ENCODE results near the gene ST6GALNAC4. TPM values are rescaled to one million over a fixed set of nuclear protein-coding genes. Genes with fewer than 3 reads are reported as not detected.

ST6GALNAC4 gene
- total RNA-seq, 1 donor from 2014 or later, result 17.5 TPM

DNA sequence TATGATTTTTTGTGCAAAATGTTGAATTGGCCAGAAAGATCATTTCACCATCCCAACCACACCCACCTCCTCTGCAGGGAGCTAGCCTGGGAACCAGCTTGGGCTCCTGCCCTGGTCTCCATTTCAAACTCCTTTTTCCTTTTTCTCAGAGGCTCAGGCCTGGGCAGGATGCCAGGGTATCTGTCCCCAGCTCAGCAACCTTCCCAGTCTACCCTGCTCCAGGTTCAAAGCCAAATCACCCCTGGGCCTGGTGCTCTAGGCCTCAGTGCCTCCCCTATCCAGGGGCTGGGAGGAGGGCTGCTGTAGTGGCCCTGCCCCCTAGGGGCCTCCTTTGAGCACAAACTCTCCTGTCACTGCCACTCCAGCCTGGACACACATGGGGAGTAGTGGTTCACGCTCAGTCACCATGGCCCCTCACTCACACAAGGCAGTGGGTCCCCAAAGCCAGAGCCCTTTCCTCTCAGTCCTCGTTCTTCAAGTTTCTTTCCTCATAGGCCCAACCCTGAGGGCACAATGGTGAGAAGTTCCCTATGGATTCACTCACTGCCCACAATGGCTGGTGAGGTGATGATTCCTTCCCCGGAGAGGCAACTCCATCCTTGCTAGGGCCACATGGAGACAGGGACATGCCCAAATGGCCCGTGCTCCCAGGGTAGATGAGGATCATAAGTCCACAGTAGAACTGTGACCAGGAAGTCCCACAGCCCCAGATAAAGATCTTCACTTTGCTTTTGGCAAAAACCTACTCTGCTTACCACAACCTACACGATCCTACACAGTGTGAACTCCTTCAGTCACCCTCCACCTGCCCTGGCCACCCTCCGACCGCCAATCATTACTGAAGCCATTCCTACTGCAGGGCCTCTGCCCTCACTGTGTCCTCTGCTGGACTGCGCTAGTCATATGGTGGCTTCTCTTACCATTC is 1.6 kb upstream of the ST6GALNAC4 start:
- Mint-ChIP-seq H3K4me3 (peak overlapping the region; percentile 62), H3K27ac (peak overlapping the region; percentile 18), H3K4me1 (ENCODE audit: unreplicated experiment) (peaks cover 20% of the 10 kb centered on the region), H3K36me3 (no peaks in the 10 kb centered on the region), H3K27me3 (peaks cover 8% of the 10 kb centered on the region), H3K9me3 (no peaks in the 10 kb centered on the region)
- DNase-seq (ENCODE audit: extremely low spot score, unreplicated experiment), result no peak
- TF ChIP-seq, protein P1, sequence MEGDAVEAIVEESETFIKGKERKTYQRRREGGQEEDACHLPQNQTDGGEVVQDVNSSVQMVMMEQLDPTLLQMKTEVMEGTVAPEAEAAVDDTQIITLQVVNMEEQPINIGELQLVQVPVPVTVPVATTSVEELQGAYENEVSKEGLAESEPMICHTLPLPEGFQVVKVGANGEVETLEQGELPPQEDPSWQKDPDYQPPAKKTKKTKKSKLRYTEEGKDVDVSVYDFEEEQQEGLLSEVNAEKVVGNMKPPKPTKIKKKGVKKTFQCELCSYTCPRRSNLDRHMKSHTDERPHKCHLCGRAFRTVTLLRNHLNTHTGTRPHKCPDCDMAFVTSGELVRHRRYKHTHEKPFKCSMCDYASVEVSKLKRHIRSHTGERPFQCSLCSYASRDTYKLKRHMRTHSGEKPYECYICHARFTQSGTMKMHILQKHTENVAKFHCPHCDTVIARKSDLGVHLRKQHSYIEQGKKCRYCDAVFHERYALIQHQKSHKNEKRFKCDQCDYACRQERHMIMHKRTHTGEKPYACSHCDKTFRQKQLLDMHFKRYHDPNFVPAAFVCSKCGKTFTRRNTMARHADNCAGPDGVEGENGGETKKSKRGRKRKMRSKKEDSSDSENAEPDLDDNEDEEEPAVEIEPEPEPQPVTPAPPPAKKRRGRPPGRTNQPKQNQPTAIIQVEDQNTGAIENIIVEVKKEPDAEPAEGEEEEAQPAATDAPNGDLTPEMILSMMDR (conservative IDR thresholded peaks at IDR 0.05), result no peak

DNA sequence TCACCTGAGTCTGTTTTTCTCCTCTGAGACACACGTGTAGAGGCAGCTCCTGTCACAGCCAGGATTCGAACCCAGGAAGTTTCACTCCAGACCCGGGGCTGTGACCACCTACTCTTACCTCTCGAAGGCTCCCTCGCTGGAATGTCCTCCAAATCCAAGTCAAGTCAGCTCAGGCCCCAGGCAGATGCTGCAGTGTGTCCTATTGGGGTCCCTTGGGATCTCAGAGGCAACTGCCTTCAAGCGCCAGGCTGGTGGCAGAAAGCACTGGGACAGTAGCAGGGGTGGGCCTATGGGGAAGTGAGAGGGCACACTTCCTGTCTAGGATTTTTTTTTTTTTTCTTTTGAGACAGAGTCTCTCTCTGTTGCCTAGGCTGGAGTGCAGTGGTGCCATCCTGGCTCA is 762 bp upstream of the ST6GALNAC4 start:
- TF ChIP-seq, protein P1 (conservative IDR thresholded peaks at IDR 0.05), result no peak
- Mint-ChIP-seq H3K27ac (no peak overlapping the region), H3K9me3 (no peaks in the 10 kb centered on the region), H3K27me3 (peaks cover 4% of the 10 kb centered on the region), H3K4me3 (no peak overlapping the region), H3K4me1 (ENCODE audit: unreplicated experiment) (peaks cover 23% of the 10 kb centered on the region), H3K36me3 (no peaks in the 10 kb centered on the region)
- no peak for DNase-seq (ENCODE audit: extremely low spot score, unreplicated experiment)

DNA sequence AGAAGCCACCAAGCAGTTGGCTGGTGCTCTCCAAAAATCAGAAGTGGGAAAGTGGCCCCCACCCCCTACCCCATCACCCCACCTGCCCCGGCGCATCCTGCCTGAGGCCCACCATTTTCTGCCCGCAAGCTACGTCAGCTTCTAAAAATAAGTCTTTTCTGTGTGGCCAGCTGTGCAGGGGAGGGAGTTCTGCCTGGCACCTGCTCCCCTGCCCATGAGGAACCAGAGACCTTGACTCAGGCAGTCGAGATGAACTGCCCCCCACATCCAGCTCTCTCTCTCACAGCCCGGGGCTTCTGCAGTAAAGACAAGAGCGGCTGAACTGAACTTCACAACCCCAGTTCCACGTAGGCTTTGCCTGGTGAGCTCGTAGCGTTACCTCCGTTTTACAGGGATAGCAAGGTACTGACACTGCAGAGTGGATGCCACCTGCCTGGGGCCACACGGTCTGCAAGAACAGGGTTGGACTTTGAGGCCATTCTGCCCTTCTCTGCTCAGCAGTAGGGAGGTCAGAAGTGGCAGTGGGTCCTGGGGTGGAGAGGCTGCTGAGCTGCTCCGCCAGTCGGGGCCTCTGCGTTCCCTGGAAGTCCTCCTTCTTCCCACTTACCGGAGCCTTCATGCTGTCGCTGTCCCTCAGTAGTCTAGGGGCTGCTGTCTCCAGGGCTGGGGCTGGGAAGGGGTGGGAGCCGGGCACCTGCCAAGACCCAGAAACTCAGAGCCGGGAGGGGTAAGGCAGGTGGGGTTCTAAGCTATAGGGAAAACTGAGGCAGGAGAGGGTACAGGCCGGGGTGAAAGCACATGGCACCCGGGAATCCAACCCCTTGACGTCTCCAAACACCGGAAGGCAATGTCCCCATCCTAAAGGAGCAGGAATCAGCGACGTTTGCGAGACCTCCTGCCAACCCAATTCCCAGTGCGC is 781 bp downstream of the ST6GALNAC4 start:
- Mint-ChIP-seq H3K27me3 (no peaks in the 10 kb centered on the region), H3K9me3 (no peaks in the 10 kb centered on the region)
- TF ChIP-seq, protein P1 (conservative IDR thresholded peaks at IDR 0.05), result no peak

DNA sequence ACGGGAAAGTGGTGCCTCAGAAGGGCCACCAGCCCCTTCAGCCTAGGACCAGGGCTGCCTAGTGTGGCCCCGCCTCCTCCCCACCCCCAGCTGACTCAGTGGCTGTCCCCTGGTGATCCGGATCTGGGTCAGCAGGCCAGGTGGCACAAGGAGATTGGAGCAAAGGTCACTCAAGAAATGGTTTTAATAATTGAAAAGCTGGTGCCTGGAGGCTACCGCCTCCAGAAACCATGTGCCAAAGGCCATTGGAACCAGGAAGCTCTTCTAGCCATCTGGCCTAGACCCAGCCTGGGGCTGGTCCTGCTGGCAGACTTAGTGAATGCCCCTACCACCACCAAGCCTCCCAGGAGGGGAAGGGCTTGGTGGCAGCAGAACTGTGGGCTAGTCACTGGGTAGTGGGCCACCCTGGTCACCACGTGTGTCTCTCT is 1.5 kb downstream of the ST6GALNAC4 start:
- H3K27me3 Mint-ChIP-seq, result no peaks in the 10 kb centered on the region
- no peaks in the 10 kb centered on the region for H3K9me3 Mint-ChIP-seq
- no peak overlapping the region for H3K4me3 Mint-ChIP-seq
- no peak for DNase-seq (ENCODE audit: extremely low spot score, unreplicated experiment)
- H3K27ac Mint-ChIP-seq, result no peak overlapping the region
- peaks cover 5% of the 10 kb centered on the region for H3K36me3 Mint-ChIP-seq
- peaks cover 30% of the 10 kb centered on the region for H3K4me1 Mint-ChIP-seq (ENCODE audit: unreplicated experiment)
- TF ChIP-seq, protein P1 (conservative IDR thresholded peaks at IDR 0.05), result no peak

More for the DNA sequence above, 781 bp downstream of the ST6GALNAC4 start:
- H3K36me3 Mint-ChIP-seq, result peaks cover under 1% of the 10 kb centered on the region
- peaks cover 24% of the 10 kb centered on the region for H3K4me1 Mint-ChIP-seq (ENCODE audit: unreplicated experiment)
- no peak overlapping the region for H3K27ac Mint-ChIP-seq
- DNase-seq (ENCODE audit: extremely low spot score, unreplicated experiment), result no peak
- H3K4me3 Mint-ChIP-seq, result peak overlapping the region; percentile 84

DNA sequence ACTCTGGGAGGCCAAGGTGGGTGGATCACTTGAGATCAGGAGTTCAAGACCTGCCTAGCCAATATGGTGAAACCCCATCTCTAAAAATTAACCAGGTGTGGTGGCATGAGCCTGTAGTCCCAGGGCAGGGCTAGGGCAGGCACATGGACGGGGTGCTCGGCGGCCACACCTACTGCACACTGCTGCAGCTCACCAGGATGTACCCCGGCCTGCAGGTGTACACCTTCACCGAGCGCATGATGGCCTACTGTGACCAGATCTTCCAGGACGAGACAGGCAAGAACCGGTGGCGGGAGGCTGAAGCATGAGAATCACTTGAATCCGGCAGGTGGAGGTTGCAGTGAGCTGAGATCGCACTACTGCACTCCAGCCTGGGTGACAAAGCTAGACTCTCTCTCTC is 3.2 kb downstream of the ST6GALNAC4 start:
- Mint-ChIP-seq H3K4me1 (ENCODE audit: unreplicated experiment) (peaks cover 20% of the 10 kb centered on the region), H3K4me3 (no peak overlapping the region), H3K36me3 (peaks cover 5% of the 10 kb centered on the region), H3K27me3 (no peaks in the 10 kb centered on the region), H3K9me3 (no peaks in the 10 kb centered on the region), H3K27ac (no peak overlapping the region)
- TF ChIP-seq, protein P1 (conservative IDR thresholded peaks at IDR 0.05), result no peak
- no peak for DNase-seq (ENCODE audit: extremely low spot score, unreplicated experiment)

All from type B pancreatic cell (in vitro differentiated cells).